KOPT-K1 (cell line): Measurements from ENCODE around the gene SSH2.

Source experiments
- H3K27ac ChIP-seq: fragments of 200-600 bp; sonication (generic); 2 replicates; pipeline ENCODE4 v1.5.1; 2016; ENCODE audit warnings: antibody characterized with exemption, mild to moderate bottlenecking, low read depth, low read length; ENCODE audit not compliant: poor library complexity, severe bottlenecking
- H3K36me3 ChIP-seq: fragments of 200-600 bp; sonication (generic); 2 replicates; pipeline ENCODE4 v1.5.1; 2017; ENCODE audit warnings: antibody characterized with exemption, mild to moderate bottlenecking, low read length, moderate library complexity; ENCODE audit not compliant: insufficient read depth
- H3K9me3 ChIP-seq: fragments of 200-600 bp; sonication (generic); 2 replicates; pipeline ENCODE4 v1.5.1; 2017; ENCODE audit warnings: antibody characterized with exemption, low read length, mild to moderate bottlenecking; ENCODE audit not compliant: insufficient read depth, poor library complexity, severe bottlenecking

Gene SSH2

GRCh38 chr17:29640981-29641642 is 288.9 kb downstream of the SSH2 start:
- H3K9me3 ChIP-seq = no peaks in the 10 kb centered on the region
- no peak overlapping the region for H3K27ac ChIP-seq

GRCh38 chr17:29640413-29640812 is 289.6 kb downstream of the SSH2 start:
- Histone ChIP-seq H3K36me3 (peaks cover 69% of the 10 kb centered on the region), H3K9me3 (no peaks in the 10 kb centered on the region), H3K27ac (no peak overlapping the region)

More at GRCh38 chr17:29640981-29641642, 288.9 kb downstream of the SSH2 start:
- peaks cover 69% of the 10 kb centered on the region for H3K36me3 ChIP-seq

GRCh38 chr17:29633886-29634285 is 296.1 kb downstream of the SSH2 start:
- no peaks in the 10 kb centered on the region for H3K9me3 ChIP-seq
- H3K27ac ChIP-seq = no peak overlapping the region
- peaks cover 84% of the 10 kb centered on the region for H3K36me3 ChIP-seq

- Histone ChIP-seq H3K27ac (no peak overlapping the region), H3K36me3 (peaks cover 93% of the 10 kb centered on the region), H3K9me3 (no peaks in the 10 kb centered on the region)
Measured at GRCh38 chr17:29630630-29631193, 299.3 kb downstream of the SSH2 start.

GRCh38 chr17:29629839-29630238 is 300.2 kb downstream of the SSH2 start:
- Histone ChIP-seq H3K27ac (no peak overlapping the region), H3K36me3 (peaks cover 88% of the 10 kb centered on the region), H3K9me3 (no peaks in the 10 kb centered on the region)

GRCh38 chr17:29628644-29629043 is 301.4 kb downstream of the SSH2 start:
- H3K36me3 ChIP-seq = peaks cover 77% of the 10 kb centered on the region
- H3K9me3 ChIP-seq = no peaks in the 10 kb centered on the region
- H3K27ac ChIP-seq = no peak overlapping the region

GRCh38 chr17:29627951-29628350 is 302.1 kb downstream of the SSH2 start:
- Histone ChIP-seq H3K27ac (no peak overlapping the region), H3K36me3 (peaks cover 71% of the 10 kb centered on the region), H3K9me3 (no peaks in the 10 kb centered on the region)

GRCh38 chr17:29625037-29625750 is 304.8 kb downstream of the SSH2 start:
- no peaks in the 10 kb centered on the region for H3K9me3 ChIP-seq
- no peak overlapping the region for H3K27ac ChIP-seq
- H3K36me3 ChIP-seq = peaks cover 44% of the 10 kb centered on the region

- Histone ChIP-seq H3K9me3 (no peaks in the 10 kb centered on the region), H3K27ac (no peak overlapping the region), H3K36me3 (peaks cover 38% of the 10 kb centered on the region)
Measured at GRCh38 chr17:29624586-29624985, 305.4 kb downstream of the SSH2 start.

GRCh38 chr17:29623283-29623647 is 306.8 kb downstream of the SSH2 start:
- H3K27ac ChIP-seq = peak overlapping the region; percentile 54

GRCh38 chr17:29622337-29623282 is 307.4 kb downstream of the SSH2 start, which contains the start of gene CORO6:
CORO6 (minus strand) TSS chr17:29622912; CDS start chr17:29621421, 1,491 bp downstream.
- Histone ChIP-seq H3K9me3 (no peaks in the 10 kb centered on the region), H3K36me3 (peaks cover 19% of the 10 kb centered on the region), H3K27ac (peak within 1 kb of the TSS; percentile 54)

More at GRCh38 chr17:29623283-29623647, 306.8 kb downstream of the SSH2 start:
- Histone ChIP-seq H3K36me3 (peaks cover 25% of the 10 kb centered on the region), H3K9me3 (no peaks in the 10 kb centered on the region)

- H3K9me3 ChIP-seq = no peaks in the 10 kb centered on the region
Measured at GRCh38 chr17:29621751-29622194, 308.3 kb downstream of the SSH2 start.

GRCh38 chr17:29620779-29621500 is 309.1 kb downstream of the SSH2 start:
- Histone ChIP-seq H3K9me3 (no peaks in the 10 kb centered on the region), H3K36me3 (peaks cover 6% of the 10 kb centered on the region; the same call in 1 of the 2 replicates), H3K27ac (no peak overlapping the region)

More at GRCh38 chr17:29621751-29622194, 308.3 kb downstream of the SSH2 start:
- Histone ChIP-seq H3K27ac (no peak overlapping the region), H3K36me3 (peaks cover 13% of the 10 kb centered on the region)

GRCh38 chr17:29620271-29620670 is 309.8 kb downstream of the SSH2 start:
- Histone ChIP-seq H3K9me3 (no peaks in the 10 kb centered on the region), H3K27ac (no peak overlapping the region), H3K36me3 (no peaks in the 10 kb centered on the region; the same call in 1 of the 2 replicates)
